Measurements from ENCODE around the gene GNA15.
"Not testable (repeated sequence)": the region's sequence is repeated elsewhere in the genome, so short reads cannot be mapped to it uniquely, and the experiment has no call there.

The GNA15 gene

GRCh38 chr19:3154957-3155736 is 19.3 kb downstream of the GNA15 start:
- no peak overlapping the region for H3K27ac Mint-ChIP-seq
- H3K9me3 Mint-ChIP-seq: peaks cover 2% of the 10 kb centered on the region
- no peaks in the 10 kb centered on the region for H3K27me3 Mint-ChIP-seq (ENCODE audit: low read depth)
- no peak overlapping the region for H3K4me3 Mint-ChIP-seq
- H3K36me3 Mint-ChIP-seq (ENCODE audit: low read depth): peaks cover 32% of the 10 kb centered on the region
- H3K4me1 Mint-ChIP-seq (ENCODE audit: low read depth): peaks cover 10% of the 10 kb centered on the region
- DNase-seq (ENCODE audit: low spot score): peak; percentile 94

- H3K27ac Mint-ChIP-seq: peak overlapping the region; percentile 67
- H3K36me3 Mint-ChIP-seq (ENCODE audit: low read depth): peaks cover 47% of the 10 kb centered on the region
- H3K27me3 Mint-ChIP-seq (ENCODE audit: low read depth): no peaks in the 10 kb centered on the region
- H3K4me1 Mint-ChIP-seq (ENCODE audit: low read depth): peaks cover 20% of the 10 kb centered on the region
- peaks cover 7% of the 10 kb centered on the region for H3K9me3 Mint-ChIP-seq
- H3K4me3 Mint-ChIP-seq: no peak overlapping the region
- no peak for DNase-seq (ENCODE audit: low spot score)
Measured at GRCh38 chr19:3157096-3157845, 21.4 kb downstream of the GNA15 start.

GRCh38 chr19:3159565-3159964 is 23.7 kb downstream of the GNA15 start:
- Mint-ChIP-seq H3K4me3 (no peak overlapping the region), H3K36me3 (ENCODE audit: low read depth) (peaks cover 67% of the 10 kb centered on the region), H3K27me3 (ENCODE audit: low read depth) (no peaks in the 10 kb centered on the region), H3K4me1 (ENCODE audit: low read depth) (peaks cover 30% of the 10 kb centered on the region), H3K9me3 (peaks cover 9% of the 10 kb centered on the region), H3K27ac (no peak overlapping the region)
- no peak for DNase-seq (ENCODE audit: low spot score)

- H3K9me3 Mint-ChIP-seq: peaks cover 10% of the 10 kb centered on the region
- no peaks in the 10 kb centered on the region for H3K27me3 Mint-ChIP-seq (ENCODE audit: low read depth)
- no peak for DNase-seq (ENCODE audit: low spot score)
- peaks cover 32% of the 10 kb centered on the region for H3K4me1 Mint-ChIP-seq (ENCODE audit: low read depth)
- H3K27ac Mint-ChIP-seq: peak overlapping the region; percentile 37
- peaks cover 72% of the 10 kb centered on the region for H3K36me3 Mint-ChIP-seq (ENCODE audit: low read depth)
- H3K4me3 Mint-ChIP-seq: no peak overlapping the region
Measured at GRCh38 chr19:3160219-3160618, 24.4 kb downstream of the GNA15 start.

- H3K4me1 Mint-ChIP-seq (ENCODE audit: low read depth): peaks cover 37% of the 10 kb centered on the region
- DNase-seq (ENCODE audit: low spot score): no peak
- peaks cover 15% of the 10 kb centered on the region for H3K9me3 Mint-ChIP-seq
- no peak overlapping the region for H3K4me3 Mint-ChIP-seq
- H3K27ac Mint-ChIP-seq: peak overlapping the region; percentile 67
- H3K36me3 Mint-ChIP-seq (ENCODE audit: low read depth): peaks cover 82% of the 10 kb centered on the region
- H3K27me3 Mint-ChIP-seq (ENCODE audit: low read depth): no peaks in the 10 kb centered on the region
Measured at GRCh38 chr19:3161453-3161852, 25.6 kb downstream of the GNA15 start.

GRCh38 chr19:3162418-3163229 is 26.8 kb downstream of the GNA15 start:
- H3K36me3 Mint-ChIP-seq (ENCODE audit: low read depth): peaks cover 84% of the 10 kb centered on the region
- peaks cover 15% of the 10 kb centered on the region for H3K9me3 Mint-ChIP-seq
- no peaks in the 10 kb centered on the region for H3K27me3 Mint-ChIP-seq (ENCODE audit: low read depth)
- DNase-seq (ENCODE audit: low spot score): no peak
- no peak overlapping the region for H3K4me3 Mint-ChIP-seq
- H3K4me1 Mint-ChIP-seq (ENCODE audit: low read depth): peaks cover 30% of the 10 kb centered on the region
- H3K27ac Mint-ChIP-seq: peak overlapping the region; percentile 71

GRCh38 chr19:3163230-3163886 is 27.5 kb downstream of the GNA15 start:
- peaks cover 29% of the 10 kb centered on the region for H3K4me1 Mint-ChIP-seq (ENCODE audit: low read depth)
- peaks cover 84% of the 10 kb centered on the region for H3K36me3 Mint-ChIP-seq (ENCODE audit: low read depth)
- H3K27ac Mint-ChIP-seq: peak overlapping the region; percentile 71
- no peak overlapping the region for H3K4me3 Mint-ChIP-seq
- peaks cover 15% of the 10 kb centered on the region for H3K9me3 Mint-ChIP-seq
- no peaks in the 10 kb centered on the region for H3K27me3 Mint-ChIP-seq (ENCODE audit: low read depth)
- peak; percentile 46 for DNase-seq (ENCODE audit: low spot score)

GRCh38 chr19:3163943-3164342 is 28.1 kb downstream of the GNA15 start:
- peaks cover 29% of the 10 kb centered on the region for H3K4me1 Mint-ChIP-seq (ENCODE audit: low read depth)
- peaks cover 15% of the 10 kb centered on the region for H3K9me3 Mint-ChIP-seq
- DNase-seq (ENCODE audit: low spot score): no peak
- H3K27ac Mint-ChIP-seq: no peak overlapping the region
- H3K4me3 Mint-ChIP-seq: no peak overlapping the region
- no peaks in the 10 kb centered on the region for H3K27me3 Mint-ChIP-seq (ENCODE audit: low read depth)
- peaks cover 78% of the 10 kb centered on the region for H3K36me3 Mint-ChIP-seq (ENCODE audit: low read depth)

GRCh38 chr19:3167533-3168272 is 31.9 kb downstream of the GNA15 start:
- Mint-ChIP-seq H3K4me1 (ENCODE audit: low read depth) (peaks cover 26% of the 10 kb centered on the region), H3K27me3 (ENCODE audit: low read depth) (no peaks in the 10 kb centered on the region), H3K27ac (peak overlapping the region; percentile 70), H3K9me3 (peaks cover 6% of the 10 kb centered on the region), H3K36me3 (ENCODE audit: low read depth) (peaks cover 59% of the 10 kb centered on the region), H3K4me3 (no peak overlapping the region)
- no peak for DNase-seq (ENCODE audit: low spot score)

- no peaks in the 10 kb centered on the region for H3K27me3 Mint-ChIP-seq (ENCODE audit: low read depth)
- peaks cover 23% of the 10 kb centered on the region for H3K4me1 Mint-ChIP-seq (ENCODE audit: low read depth)
- peaks cover 27% of the 10 kb centered on the region for H3K36me3 Mint-ChIP-seq (ENCODE audit: low read depth)
- H3K9me3 Mint-ChIP-seq: no peaks in the 10 kb centered on the region
- no peak for DNase-seq (ENCODE audit: low spot score)
- peak overlapping the region; percentile 76 for H3K27ac Mint-ChIP-seq
- H3K4me3 Mint-ChIP-seq: no peak overlapping the region
Measured at GRCh38 chr19:3171894-3172672, 36.2 kb downstream of the GNA15 start.

GRCh38 chr19:3172673-3173000 is 36.8 kb downstream of the GNA15 start:
- not testable (repeated sequence) for H3K4me3 Mint-ChIP-seq; H3K9me3 Mint-ChIP-seq; H3K27me3 Mint-ChIP-seq (ENCODE audit: low read depth); DNase-seq (ENCODE audit: low spot score)
- peaks cover 24% of the 10 kb centered on the region for H3K4me1 Mint-ChIP-seq (ENCODE audit: low read depth)
- peaks cover 23% of the 10 kb centered on the region for H3K36me3 Mint-ChIP-seq (ENCODE audit: low read depth)
- peak overlapping the region; percentile 76 for H3K27ac Mint-ChIP-seq

- H3K4me1 Mint-ChIP-seq (ENCODE audit: low read depth): peaks cover 20% of the 10 kb centered on the region
- H3K27ac Mint-ChIP-seq: peak overlapping the region; percentile 90
- H3K4me3 Mint-ChIP-seq: peak overlapping the region; percentile 86
- no peaks in the 10 kb centered on the region for H3K27me3 Mint-ChIP-seq (ENCODE audit: low read depth)
- no peaks in the 10 kb centered on the region for H3K9me3 Mint-ChIP-seq
- DNase-seq (ENCODE audit: low spot score): no peak
- H3K36me3 Mint-ChIP-seq (ENCODE audit: low read depth): peaks cover 29% of the 10 kb centered on the region
Measured at GRCh38 chr19:3175781-3176714, 40.2 kb downstream of the GNA15 start.

All from T-helper 2 cell treated with Interferon-gamma antibody and Interleukin-4, amounts not matched to agents 5 μg/mL and 100 μg/mL, for 36 hours (primary cell).